Measurements from ENCODE around the gene CDON. TPM values are rescaled to one million over a fixed set of nuclear protein-coding genes. Genes with fewer than 3 reads are reported as not detected.

The CDON gene
- total RNA-seq, 2 donors from 2014 or later, result 10.4 to 17.7 TPM

DNA sequence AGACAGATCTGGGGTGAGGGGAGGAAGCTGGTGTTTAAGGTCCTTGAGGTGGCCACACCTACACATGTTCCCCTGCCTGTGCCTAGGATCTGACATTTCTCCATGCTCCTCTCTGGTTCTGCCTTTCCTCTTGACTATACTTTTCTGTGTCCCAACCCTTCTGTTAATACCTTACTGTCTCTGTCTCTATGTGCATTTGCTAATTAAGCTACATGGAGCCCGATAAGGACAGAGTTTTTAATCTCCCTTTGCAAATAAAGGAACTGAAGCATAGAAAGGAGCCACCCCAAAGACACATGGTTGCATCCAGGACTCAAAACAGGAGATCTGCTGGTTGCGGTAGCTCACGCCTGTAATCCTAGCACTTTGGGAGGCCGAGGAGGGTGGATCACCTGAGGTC, 33.1 kb upstream of the CDON start:
- no peaks in the 10 kb centered on the region for H3K4me1 ChIP-seq (ENCODE audit: control insufficient read depth in 1 of 2, low read depth in 2 of 2)
- H3K27ac ChIP-seq, result no peak overlapping the region
- H3K27me3 ChIP-seq (replicated peaks; ENCODE audit: insufficient read depth), result no peaks in the 10 kb centered on the region
- DNase-seq (ENCODE audit: low spot score) (no peak), ATAC-seq (ENCODE audit: insufficient number of reproducible peaks, low FRiP score, low read depth) (no peak)
- H3K36me3 ChIP-seq, result no peaks in the 10 kb centered on the region
- TF ChIP-seq, protein P1, sequence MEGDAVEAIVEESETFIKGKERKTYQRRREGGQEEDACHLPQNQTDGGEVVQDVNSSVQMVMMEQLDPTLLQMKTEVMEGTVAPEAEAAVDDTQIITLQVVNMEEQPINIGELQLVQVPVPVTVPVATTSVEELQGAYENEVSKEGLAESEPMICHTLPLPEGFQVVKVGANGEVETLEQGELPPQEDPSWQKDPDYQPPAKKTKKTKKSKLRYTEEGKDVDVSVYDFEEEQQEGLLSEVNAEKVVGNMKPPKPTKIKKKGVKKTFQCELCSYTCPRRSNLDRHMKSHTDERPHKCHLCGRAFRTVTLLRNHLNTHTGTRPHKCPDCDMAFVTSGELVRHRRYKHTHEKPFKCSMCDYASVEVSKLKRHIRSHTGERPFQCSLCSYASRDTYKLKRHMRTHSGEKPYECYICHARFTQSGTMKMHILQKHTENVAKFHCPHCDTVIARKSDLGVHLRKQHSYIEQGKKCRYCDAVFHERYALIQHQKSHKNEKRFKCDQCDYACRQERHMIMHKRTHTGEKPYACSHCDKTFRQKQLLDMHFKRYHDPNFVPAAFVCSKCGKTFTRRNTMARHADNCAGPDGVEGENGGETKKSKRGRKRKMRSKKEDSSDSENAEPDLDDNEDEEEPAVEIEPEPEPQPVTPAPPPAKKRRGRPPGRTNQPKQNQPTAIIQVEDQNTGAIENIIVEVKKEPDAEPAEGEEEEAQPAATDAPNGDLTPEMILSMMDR (IDR thresholded peaks at IDR 0.05), result no peak
- no peaks in the 10 kb centered on the region for H3K9me3 ChIP-seq
- H3K4me3 ChIP-seq, result no peak overlapping the region

DNA sequence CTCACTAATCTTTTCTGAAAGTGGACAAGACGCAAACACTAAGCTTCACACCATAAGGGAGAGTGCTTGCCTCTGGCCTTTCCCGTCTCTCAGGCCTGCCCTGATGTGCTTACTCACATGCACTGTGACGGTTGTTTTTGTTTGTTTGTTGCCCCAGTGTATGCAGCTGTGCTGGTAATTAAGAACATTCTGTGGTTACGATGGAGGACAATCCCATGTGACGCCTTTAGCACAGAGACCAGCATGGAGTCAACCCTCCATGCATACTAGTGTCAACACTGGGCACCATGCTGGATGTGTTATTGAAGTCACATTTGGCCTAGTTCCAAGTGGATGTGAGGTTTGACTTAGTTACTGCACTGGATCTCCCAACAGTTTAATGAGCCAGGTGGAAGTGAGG, 27.8 kb upstream of the CDON start:
- Histone ChIP-seq H3K9me3 (no peaks in the 10 kb centered on the region), H3K27ac (no peak overlapping the region), H3K4me3 (no peak overlapping the region), H3K27me3 (replicated peaks; ENCODE audit: insufficient read depth) (no peaks in the 10 kb centered on the region), H3K36me3 (no peaks in the 10 kb centered on the region), H3K4me1 (ENCODE audit: control insufficient read depth in 1 of 2, low read depth in 2 of 2) (no peaks in the 10 kb centered on the region)
- no peak for ATAC-seq (ENCODE audit: insufficient number of reproducible peaks, low FRiP score, low read depth)
- TF ChIP-seq, protein P1 (IDR thresholded peaks at IDR 0.05), result no peak
- no peak for DNase-seq (ENCODE audit: low spot score)

DNA sequence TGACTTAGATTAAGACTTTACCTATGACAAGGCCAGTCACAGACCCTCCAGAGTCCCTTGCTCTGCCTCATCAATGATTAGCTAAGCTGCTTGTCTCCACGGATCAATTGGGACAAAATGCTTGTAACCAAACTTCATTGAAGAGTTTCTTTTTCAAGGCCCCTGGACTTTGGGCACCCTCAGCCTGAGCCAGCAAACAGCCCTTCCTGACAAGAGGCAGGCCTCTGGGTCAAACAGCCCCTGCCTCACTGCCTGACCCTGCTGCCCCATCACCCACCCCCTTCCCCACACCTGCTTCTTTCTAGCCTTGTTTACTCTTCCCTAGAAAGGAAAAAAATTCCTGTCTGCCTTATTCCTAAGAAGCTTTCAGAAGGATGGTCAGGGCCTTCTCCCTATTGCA, 26.3 kb upstream of the CDON start:
- no peaks in the 10 kb centered on the region for H3K4me1 ChIP-seq (ENCODE audit: control insufficient read depth in 1 of 2, low read depth in 2 of 2)
- no peaks in the 10 kb centered on the region for H3K9me3 ChIP-seq
- no peak overlapping the region for H3K4me3 ChIP-seq
- ATAC-seq (ENCODE audit: insufficient number of reproducible peaks, low FRiP score, low read depth), result no peak
- no peaks in the 10 kb centered on the region for H3K36me3 ChIP-seq
- DNase-seq (ENCODE audit: low spot score), result no peak
- TF ChIP-seq, protein P1 (IDR thresholded peaks at IDR 0.05), result no peak
- H3K27ac ChIP-seq, result no peak overlapping the region
- no peaks in the 10 kb centered on the region for H3K27me3 ChIP-seq (replicated peaks; ENCODE audit: insufficient read depth)

DNA sequence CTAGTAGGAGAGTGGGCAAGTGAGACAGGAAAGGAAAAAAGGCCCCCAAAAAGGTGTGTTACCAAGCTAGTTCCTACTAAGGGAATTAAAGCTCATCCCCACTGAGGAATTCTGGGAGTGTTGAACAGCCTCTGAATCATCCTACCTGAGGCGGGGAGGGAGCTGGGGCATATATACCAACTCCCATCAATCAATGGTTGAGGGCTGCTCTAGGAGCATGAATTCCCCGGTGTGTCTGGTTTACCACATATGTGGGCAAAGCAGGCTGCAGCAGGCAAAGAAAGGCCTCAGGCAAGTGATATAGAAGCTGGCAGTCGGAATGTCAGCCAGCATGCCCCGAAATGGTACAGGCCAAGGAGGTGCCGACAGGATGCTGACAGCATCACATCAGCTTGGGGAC, 23.6 kb upstream of the CDON start:
- Histone ChIP-seq H3K36me3 (no peaks in the 10 kb centered on the region), H3K9me3 (no peaks in the 10 kb centered on the region), H3K4me3 (no peak overlapping the region), H3K4me1 (ENCODE audit: control insufficient read depth in 1 of 2, low read depth in 2 of 2) (no peaks in the 10 kb centered on the region), H3K27ac (no peak overlapping the region), H3K27me3 (replicated peaks; ENCODE audit: insufficient read depth) (no peaks in the 10 kb centered on the region)
- ATAC-seq (ENCODE audit: insufficient number of reproducible peaks, low FRiP score, low read depth) (no peak), DNase-seq (ENCODE audit: low spot score) (no peak)
- TF ChIP-seq, protein P1 (IDR thresholded peaks at IDR 0.05), result no peak

DNA sequence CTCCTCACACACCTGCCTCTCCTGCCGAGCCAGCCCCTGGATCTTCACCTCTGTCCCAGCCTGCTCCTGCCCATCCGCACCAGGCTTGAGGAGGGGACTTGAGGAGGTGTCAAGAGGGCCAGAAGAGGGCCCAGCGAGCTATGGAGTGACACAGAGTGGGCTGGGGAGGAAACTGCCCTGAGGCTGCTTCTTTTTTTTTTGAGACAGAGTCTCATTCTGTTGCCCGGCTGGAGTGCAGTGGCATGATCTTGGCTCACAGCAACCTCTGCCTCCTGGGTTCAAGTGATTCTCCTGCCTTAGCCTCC, 21.9 kb upstream of the CDON start:
- no peak overlapping the region for H3K4me3 ChIP-seq
- DNase-seq (ENCODE audit: low spot score) (no peak), ATAC-seq (ENCODE audit: insufficient number of reproducible peaks, low FRiP score, low read depth) (no peak)
- H3K27ac ChIP-seq, result no peak overlapping the region
- no peaks in the 10 kb centered on the region for H3K36me3 ChIP-seq
- no peaks in the 10 kb centered on the region for H3K9me3 ChIP-seq
- peaks cover 0 to 8% of the 10 kb centered on the region in 2 donors for H3K4me1 ChIP-seq (ENCODE audit: control insufficient read depth in 1 of 2, low read depth in 2 of 2)
- H3K27me3 ChIP-seq (replicated peaks; ENCODE audit: insufficient read depth), result no peaks in the 10 kb centered on the region
- TF ChIP-seq, protein P1 (IDR thresholded peaks at IDR 0.05), result no peak
